Measurements from ENCODE around the gene MAPK4.
A peak's percentile ranks its signal among the peaks of the same experiment; 100 is the strongest.
"Not testable (repeated sequence)": the region's sequence is repeated elsewhere in the genome, so short reads cannot be mapped to it uniquely, and the experiment has no call there.

The MAPK4 gene

DNA sequence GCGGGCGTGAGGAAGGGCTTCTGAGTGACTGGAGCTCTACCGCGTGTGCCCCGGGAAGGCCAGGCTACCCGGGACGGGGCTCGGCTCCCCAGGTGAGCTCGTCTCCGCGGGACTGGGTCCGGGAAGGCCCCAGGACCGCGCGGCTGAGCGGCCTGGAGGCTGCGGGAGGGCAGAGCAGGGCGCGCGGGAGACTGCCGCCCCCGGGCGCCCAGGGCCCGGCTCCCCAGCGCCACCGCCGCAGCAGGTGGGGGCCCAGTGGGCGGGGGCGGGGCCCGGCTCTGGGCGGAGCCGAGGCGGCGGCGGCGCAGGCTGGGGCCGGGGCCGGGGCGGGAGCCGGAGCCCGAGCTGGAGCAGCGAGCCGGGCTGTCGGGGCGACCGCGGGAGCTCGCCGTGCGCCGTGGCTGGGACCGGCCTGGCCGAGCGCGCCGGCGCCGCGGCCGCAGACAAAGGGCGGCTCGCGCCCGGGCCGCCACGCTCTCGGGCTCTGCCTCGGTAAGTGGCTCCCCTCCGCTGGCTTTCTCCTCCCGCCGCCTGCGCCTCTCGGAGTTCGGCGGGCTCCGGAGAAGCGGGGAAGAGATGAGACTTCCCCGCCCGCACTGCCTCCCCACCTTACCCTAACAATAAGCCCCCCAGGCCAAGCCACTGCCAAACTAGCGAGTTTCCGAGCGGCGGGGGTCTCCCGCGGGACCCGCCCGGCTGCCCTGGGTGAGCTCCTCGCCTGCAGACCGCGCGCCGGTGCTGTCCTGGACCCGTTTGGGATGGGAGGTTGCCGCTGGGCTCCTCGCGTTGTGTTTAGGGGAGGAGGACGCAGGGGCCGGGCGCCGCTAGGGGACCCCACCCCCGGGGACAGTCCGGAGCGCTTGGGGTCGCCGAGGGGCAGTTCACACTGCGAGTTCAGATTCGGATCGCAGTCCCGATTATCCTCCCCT lies at the start of gene MAPK4:
Gene MAPK4, plus strand, starts transcription at position 336 of the 929 bp plus-strand sequence. CDS start 103,872 bp downstream, outside the sequence.
- peak within 1 kb of the TSS; percentile 52 for H3K4me3 ChIP-seq (ENCODE audit: low read length)
- TF ChIP-seq ZNF274 (IDR thresholded peaks at IDR 0.05; ENCODE audit: low read depth, low read length) = no peak

DNA sequence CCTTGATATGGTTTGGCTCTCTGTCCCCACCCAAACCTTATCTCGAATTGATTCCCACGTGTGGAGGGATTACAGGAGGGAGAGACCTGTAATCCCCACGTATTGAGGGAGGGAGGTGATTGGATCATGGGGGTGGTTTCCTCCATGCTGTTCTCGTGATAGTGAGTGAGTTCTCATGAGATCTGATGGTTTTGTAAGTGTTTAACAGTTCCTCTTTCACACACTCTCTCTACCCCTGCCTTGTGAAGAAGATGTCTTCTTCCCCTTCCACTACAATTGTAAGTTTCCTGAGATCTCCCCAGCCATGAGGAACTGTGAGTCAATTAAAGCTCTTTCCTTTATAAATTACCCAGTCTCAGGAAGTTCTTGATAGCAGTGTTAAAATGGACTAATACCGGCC lies 42.6 kb upstream of the MAPK4 start:
- not testable (repeated sequence) for H3K4me3 ChIP-seq (ENCODE audit: low read length)

DNA sequence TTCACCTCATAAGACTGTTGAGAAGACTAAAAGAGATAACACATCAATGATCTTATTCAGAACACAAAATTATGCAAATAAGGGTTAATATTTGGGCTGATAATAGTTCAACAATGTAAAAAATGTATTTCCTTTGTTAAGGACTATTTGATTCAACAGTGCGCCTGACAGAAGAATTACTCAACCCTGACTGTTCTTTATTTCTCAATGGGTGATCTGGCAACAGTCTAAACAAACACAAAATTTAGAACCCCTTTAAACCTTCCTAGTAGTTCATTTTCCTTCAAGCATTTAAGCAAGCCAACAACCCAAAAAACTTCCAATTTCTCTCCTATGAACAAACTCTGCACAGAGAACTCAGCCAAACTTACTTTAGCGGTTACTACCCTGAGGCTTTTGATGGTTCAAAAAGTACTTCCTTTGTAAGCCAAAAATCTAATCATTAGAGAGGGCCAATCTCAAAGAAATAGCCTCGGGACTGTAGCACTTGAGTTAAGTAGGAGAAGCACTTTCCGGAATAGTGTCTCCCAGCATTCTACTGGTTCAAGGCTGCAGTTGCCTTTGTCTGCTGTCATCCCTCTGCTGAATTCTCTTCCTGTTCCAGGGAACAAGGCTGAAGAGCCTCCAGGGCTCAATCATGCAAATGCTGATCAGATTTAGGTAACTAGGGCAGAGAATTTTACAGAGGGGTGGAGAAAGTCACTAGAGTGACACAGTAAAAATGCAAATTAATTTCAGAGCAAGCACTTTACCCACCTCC lies 40.9 kb upstream of the MAPK4 start:
- no peak overlapping the region for H3K4me3 ChIP-seq (ENCODE audit: low read length)
- TF ChIP-seq ZNF274 (IDR thresholded peaks at IDR 0.05; ENCODE audit: low read depth, low read length) = no peak

DNA sequence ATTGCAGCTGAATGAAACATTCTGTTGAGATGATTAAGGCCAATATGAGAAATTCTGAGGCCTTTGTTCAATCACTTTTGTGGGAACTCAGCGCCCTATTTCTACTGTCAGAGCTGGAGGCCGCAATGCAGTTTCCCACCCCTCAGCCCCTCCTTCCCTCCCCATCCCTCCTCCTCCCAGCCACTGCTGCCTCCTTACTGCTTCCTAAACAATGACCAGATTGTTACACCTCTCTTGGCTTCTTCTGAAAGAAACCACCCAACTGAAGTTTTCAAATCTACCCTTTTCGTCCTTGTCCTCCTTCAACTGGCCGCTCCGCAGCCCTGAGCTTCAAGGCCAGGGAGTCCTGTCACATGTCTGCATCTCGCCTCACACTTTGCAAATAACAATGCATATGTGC lies 36.7 kb upstream of the MAPK4 start:
- no peak overlapping the region for H3K4me3 ChIP-seq (ENCODE audit: low read length)
- TF ChIP-seq ZNF274 (IDR thresholded peaks at IDR 0.05; ENCODE audit: low read depth, low read length) = no peak

DNA sequence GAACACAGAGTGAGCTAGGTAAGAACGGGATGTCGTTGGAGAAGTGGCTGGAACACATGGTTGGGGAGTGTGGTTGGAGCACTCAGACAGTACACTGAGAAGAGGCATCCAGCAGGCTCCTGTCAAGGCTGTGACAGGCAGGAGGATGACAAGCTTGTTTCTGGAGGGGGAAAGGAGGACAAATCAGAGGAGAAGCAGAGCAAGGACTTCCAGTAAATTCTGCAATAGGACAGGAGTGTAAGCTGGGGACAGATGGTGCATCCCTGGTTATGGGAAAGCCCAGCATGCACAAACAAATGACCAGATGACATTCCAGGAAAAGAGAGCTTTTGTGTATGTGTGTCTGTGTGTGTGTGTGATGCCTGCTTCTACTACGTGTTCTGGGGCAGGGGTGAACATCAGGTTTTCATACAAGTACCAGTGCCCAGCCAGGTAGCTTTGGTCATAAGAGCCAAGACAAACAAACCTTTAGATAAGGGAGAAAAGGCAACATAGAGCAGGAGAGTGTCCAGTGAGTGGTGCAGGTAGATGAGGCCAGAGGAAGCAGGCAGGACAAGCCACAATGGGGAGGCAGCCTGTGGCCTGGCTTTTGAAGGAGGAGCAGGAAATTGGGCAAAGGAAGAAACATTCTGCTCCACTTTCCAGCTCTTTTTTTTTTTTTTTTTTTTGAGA lies 32.1 kb upstream of the MAPK4 start:
- no peak for TF ChIP-seq ZNF274 (IDR thresholded peaks at IDR 0.05; ENCODE audit: low read depth, low read length)
- H3K4me3 ChIP-seq (ENCODE audit: low read length) = no peak overlapping the region

DNA sequence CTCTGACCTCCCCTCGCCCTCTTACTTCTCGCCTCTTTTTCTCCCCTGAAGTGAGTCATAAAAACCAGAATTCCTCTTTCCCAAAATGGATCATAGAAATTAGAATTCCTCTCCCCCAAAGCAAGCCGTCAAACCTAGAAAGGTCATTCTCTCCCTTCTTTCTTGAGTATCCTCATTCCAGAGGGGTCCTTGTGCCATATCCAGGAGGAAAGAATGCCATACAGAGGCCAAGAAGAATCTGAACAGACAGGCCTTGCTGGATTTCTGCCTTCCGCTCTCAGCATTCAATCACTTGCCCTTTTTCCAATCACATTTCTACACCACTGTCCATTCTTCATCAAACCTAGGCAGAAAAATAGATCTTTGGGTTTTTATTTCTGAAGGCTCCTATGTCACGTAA lies 31.1 kb upstream of the MAPK4 start:
- no peak for TF ChIP-seq ZNF274 (IDR thresholded peaks at IDR 0.05; ENCODE audit: low read depth, low read length)
- H3K4me3 ChIP-seq (ENCODE audit: low read length) = no peak overlapping the region

DNA sequence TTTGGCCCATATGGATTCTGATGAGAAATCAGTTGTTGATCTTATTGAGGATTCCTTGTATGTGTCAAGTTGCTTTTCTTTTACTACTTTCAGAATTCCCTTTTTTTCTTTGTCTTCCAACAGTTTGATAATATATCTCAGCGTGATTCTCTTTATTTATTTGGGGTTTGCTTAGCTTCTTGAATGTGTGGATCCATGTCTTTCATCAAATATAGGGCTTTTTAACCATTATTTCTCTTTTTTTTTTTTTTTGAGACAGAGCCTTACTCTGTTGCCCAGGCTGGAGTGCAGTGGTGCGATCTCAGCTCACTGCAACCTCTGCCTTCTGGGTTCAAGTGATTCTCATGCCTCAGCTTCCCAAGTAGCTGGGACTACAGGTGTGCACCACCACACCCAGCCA lies 26.1 kb upstream of the MAPK4 start:
- H3K4me3 ChIP-seq (ENCODE audit: low read length) = not testable (repeated sequence)

DNA sequence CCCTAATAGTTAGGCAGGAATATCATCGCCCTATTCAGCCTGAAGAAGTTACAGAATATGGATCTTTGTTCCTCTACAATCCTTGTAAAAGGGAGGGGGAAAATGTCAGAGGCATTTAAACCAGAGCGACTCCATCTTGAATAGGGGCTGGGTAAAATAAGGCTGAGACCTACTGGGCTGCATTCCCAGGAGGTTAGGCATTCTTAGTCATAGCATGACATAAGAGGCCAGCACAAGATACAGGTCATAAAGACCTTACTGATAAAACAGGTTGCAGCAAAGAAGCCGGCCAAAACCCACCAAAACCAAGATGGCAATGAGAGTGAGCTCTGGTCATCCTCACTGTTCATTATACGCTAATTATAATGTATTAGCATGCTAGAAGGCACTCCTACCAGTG lies 15.4 kb upstream of the MAPK4 start:
- not testable (repeated sequence) for H3K4me3 ChIP-seq (ENCODE audit: low read length)

DNA sequence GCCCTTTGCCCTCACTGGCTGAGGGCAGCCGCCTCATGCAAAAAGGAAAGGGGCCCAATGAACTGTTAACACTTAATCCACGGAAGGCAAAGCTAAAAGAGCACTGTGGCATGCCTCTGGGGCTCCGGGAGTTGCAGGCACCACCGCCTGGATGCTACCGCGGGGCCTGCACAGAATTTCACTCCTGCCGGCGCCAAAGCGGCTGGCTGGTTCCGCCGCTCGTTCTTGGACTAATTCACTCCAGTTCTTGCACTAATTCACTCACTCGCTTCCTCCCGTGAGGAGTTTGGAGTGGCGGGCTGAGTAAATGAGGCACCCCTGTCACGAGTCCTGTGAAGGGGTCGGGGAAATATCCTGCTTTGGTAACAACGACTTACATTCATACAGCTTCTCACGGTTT lies 14.0 kb upstream of the MAPK4 start:
- TF ChIP-seq ZNF274 (IDR thresholded peaks at IDR 0.05; ENCODE audit: low read depth, low read length) = no peak
- H3K4me3 ChIP-seq (ENCODE audit: low read length) = no peak overlapping the region

DNA sequence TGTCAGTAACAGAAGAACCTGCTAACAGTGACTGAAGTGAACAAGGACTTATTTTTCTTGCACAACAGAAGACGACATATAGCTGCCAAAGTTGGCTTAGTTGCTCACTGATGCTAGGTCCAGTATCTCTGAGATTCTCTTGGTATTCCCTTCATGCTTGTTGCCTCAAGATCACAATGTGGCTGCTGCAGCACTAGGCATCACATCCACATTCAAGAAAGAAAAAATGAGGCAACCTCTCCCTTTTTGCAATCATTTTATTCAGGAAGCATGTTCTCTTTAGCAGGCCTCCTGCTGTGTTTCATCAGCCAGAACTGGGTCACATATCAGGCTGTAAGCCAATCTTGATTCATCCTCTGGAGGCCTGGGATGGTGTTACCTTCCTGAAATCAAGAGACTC lies 11.7 kb upstream of the MAPK4 start:
- no peak overlapping the region for H3K4me3 ChIP-seq (ENCODE audit: low read length)
- no peak for TF ChIP-seq ZNF274 (IDR thresholded peaks at IDR 0.05; ENCODE audit: low read depth, low read length)

DNA sequence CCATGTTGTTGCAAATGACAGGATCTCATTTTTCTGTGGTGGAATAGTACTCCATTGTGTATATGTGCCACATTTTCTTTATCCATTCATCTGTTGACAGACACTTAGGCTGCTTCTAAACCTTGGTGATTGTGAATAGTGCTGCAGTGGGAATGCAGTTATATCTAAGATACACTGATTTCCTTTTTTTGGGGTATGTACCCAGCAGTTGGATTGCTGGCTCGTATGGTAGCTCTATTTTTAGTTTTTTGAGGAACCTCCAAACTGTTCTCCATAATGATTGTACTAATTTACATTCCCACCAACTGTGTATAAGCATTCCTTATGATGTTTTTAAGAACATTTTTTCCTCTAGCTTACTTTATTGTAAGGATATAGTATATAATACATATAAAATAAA lies 8.2 kb upstream of the MAPK4 start:
- H3K4me3 ChIP-seq (ENCODE audit: low read length) = not testable (repeated sequence)

DNA sequence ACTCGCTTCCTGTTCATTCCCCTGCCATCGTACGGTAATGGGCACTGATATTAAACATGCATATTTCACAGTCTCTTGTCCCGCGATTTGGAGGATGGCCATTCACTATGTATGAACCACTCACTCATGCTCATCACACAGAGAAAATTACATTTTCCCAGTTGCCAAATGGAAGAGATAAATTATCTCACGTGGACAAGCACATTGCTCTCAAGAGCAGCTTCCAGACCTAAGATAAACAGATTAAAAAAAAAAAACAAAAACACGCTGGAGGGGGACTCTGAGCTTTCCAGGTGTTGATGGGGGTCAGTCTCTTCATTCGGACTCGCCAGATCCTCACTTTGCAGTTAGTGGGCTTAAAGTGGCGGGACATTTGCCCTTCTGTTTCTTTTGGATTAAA lies 1.7 kb upstream of the MAPK4 start:
- no peak overlapping the region for H3K4me3 ChIP-seq (ENCODE audit: low read length)
- no peak for TF ChIP-seq ZNF274 (IDR thresholded peaks at IDR 0.05; ENCODE audit: low read depth, low read length)

DNA sequence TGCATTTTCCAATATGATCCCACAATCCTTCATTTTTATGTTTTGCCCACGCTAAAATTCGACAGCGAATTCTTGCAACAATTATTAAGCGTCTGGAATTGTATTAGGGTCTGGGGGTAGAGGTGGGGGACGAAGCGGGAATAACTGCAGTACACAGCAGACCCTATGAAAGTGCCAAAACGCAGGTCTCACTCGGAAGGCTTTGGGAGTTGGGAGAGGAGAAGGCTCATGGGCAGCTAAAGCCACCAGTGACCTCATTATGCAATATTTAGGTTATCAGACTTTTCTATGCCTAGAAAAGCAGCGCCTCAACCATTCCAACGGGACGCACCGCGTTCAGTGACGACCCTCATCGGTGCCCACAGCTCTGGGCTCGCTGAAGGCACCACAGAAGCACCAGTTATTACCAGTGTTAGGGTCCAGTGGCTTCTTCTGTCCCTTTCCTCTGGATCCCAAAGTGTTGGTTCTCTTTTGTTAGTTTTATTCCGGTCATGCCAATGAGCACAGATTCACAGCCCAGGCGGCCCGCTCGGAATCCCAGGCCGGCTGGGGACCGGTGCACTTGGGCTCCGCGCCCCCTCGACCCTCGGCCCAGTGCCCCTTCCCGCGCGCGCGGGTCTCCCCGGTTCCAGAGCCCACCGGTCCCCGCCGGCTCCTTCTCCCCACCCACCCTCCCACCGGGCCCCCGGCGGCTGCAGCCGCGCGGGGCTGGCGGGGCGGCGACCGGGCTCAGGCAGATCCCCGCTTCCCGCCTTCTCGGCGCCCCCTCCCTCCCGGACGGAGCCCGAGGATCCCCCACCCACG lies 737 bp upstream of the MAPK4 start:
- H3K4me3 ChIP-seq (ENCODE audit: low read length) = no peak overlapping the region
- TF ChIP-seq ZNF274 (IDR thresholded peaks at IDR 0.05; ENCODE audit: low read depth, low read length) = no peak

Data from GM08714 (cell line).